AG04449 (cell line): ENCODE results near the gene BBX.

ENCODE experiments used
- CTCF ChIA-PET: fragments of 350-600 bp; formaldehyde crosslinking; extraction: SDS; loops from one replicate; lab custom pipeline; 2021; ENCODE audit warnings: antibody characterized with exemption; lab: Yijun Ruan, JAX
- POLR2A ChIA-PET: fragments of 400-600, 350-600 bp; formaldehyde crosslinking; extraction: SDS; loops from one replicate; lab custom pipeline; 2020; ENCODE audit warnings: antibody characterized with exemption, inconsistent platforms; lab: Yijun Ruan, JAX
- DNase-seq: peaks from one replicate; pipeline ENCODE4 v3.0.0-alpha.2; 2010; ENCODE audit warnings: low read depth, low spot score
- H3K4me3 ChIP-seq: 2 replicates; pipeline ENCODE4 v1.5.1; 2011; ENCODE audit warnings: low read depth, mild to moderate bottlenecking, control low read depth, low read length
- CTCF ChIP-seq: IDR thresholded peaks from one replicate; pipeline ENCODE4 v1.5.1; 2011; ENCODE audit warnings: mild to moderate bottlenecking, moderate library complexity, low read length, control low read depth, inconsistent platforms; ENCODE audit not compliant: insufficient read depth; ENCODE audit errors: missing control alignments

The BBX gene

GRCh38 chr3:107594870-107595269 lies 72.1 kb downstream of the BBX start:
- CTCF ChIA-PET = interaction anchor here (0.8 to 0.9 kb wide), 2 partner anchors 13 to 20 kb away, joined by 3 read pairs; no protein-coding TSS in a partner anchor

GRCh38 chr3:107596639-107597038 lies 73.9 kb downstream of the BBX start:
- POLR2A ChIA-PET = no interaction called here
- no peak for TF ChIP-seq CTCF
- H3K4me3 ChIP-seq = no peak overlapping the region
- no peak for DNase-seq
- CTCF ChIA-PET = no interaction called here

More at GRCh38 chr3:107594870-107595269, 72.1 kb downstream of the BBX start:
- DNase-seq = no peak
- POLR2A ChIA-PET = no interaction called here
- TF ChIP-seq CTCF = no peak
- H3K4me3 ChIP-seq = no peak overlapping the region

GRCh38 chr3:107598926-107599771 lies 76.4 kb downstream of the BBX start:
- ChIA-PET CTCF (interaction anchor here (0.8 to 2.4 kb wide), 7 partner anchors 9 to 170 kb away, joined by 3 to 12 read pairs (median 3); no protein-coding TSS in a partner anchor), POLR2A (no interaction called here)
- DNase-seq = no peak
- no peak for TF ChIP-seq CTCF
- H3K4me3 ChIP-seq = peak overlapping the region; percentile 44

- no peak for DNase-seq
- ChIA-PET POLR2A (no interaction called here), CTCF (interaction anchor here (1.1 to 2.4 kb wide), 5 partner anchors 14 to 170 kb away, joined by 3 to 12 read pairs (median 5); no protein-coding TSS in a partner anchor)
- peak overlapping the region; percentile 44 for H3K4me3 ChIP-seq
- TF ChIP-seq CTCF = no peak
Observed at GRCh38 chr3:107599772-107600145, 77.0 kb downstream of the BBX start.

- TF ChIP-seq CTCF = no peak
- ChIA-PET POLR2A (no interaction called here), CTCF (interaction anchor here (1.1 to 2.4 kb wide), 2 partner anchors 26 to 70 kb away, joined by 3 to 12 read pairs; no protein-coding TSS in a partner anchor)
- no peak overlapping the region for H3K4me3 ChIP-seq
- DNase-seq = no peak
Observed at GRCh38 chr3:107600780-107601179, 78.0 kb downstream of the BBX start.
